ENCODE measurements around the gene MKS1.

MKS1 gene

DNA sequence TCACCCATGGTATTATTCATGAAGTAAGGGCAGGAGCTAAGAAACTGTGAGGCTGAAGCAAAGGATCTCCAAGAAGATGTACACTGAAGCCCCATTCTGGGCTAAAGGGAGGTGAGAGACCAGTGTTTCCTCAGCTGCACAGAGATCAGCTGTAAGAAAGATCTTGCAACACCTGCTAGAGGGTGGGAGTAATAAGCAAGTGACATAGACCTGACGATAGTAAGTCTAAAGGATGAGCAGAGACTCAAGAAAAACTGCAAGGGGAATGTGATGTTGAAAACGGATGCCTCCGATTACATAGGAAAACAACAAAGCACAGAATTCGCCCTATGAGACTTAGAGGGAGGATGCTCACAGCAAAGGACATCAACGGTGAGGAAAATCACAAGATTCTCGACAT, 52.4 kb downstream of the MKS1 start, which contains the start of gene OR4D2:
OR4D2 (plus strand) TSS at position 301 of the 400 bp plus-strand sequence. CDS start 2,674 bp downstream, outside the sequence.
- no peak for DNase-seq

DNA sequence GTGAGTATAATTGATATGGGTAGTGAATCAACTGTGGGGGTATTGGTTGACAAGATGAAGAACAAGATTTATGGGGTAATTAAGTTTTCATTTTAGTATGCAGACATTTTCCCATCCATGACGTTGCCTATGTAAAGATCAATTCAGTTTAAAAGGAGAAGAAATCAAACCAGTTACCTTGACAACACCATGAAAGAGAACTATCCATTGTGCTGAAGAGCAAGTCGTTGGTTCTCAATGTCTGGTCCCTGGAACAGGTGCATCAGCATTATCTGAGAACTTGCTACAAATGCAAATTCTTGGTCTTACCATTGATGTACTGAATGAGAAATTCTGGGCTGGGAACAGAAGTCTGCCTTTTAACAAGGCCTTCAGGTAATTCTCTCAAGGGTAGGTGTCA, 53.1 kb downstream of the MKS1 start:
- no peak for DNase-seq

DNA sequence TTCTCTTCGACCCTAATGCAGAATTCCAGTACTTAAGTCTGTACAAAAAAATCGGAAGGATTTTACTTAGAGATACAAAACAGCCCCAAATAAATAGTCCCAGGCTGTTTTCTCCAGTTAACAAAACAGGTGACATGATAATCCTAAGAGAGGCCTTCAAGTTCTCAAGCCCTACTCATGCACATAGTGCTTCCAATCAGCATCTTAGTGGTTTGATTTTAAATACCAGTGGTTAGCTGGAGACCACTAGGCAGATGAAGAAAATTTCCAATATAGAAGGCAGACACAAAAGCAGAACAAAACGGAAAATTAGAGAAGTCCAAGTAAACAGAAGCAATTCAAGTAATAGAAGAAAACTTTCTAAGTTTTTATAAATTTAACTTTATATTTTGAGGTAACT, 57.5 kb downstream of the MKS1 start:
- DNase-seq = no peak

DNA sequence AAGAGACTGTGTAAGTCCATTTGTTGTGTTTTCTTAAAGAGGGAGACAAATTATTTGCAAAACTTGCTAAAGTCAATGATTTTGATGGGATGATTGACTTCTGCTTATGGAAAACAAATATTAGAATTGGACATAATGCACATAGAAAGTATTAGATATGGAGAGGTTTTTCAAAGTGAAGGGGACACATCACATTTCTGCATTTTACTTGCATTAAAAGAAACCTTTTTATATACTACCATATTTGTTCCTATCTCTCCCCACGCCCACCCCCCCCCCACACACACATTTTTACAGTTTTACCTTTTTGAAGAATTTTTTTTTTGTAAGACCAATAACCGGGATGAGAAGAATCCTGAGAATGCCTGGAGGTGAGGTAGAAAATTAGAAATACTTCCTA, 60.9 kb downstream of the MKS1 start:
- DNase-seq = no peak

DNA sequence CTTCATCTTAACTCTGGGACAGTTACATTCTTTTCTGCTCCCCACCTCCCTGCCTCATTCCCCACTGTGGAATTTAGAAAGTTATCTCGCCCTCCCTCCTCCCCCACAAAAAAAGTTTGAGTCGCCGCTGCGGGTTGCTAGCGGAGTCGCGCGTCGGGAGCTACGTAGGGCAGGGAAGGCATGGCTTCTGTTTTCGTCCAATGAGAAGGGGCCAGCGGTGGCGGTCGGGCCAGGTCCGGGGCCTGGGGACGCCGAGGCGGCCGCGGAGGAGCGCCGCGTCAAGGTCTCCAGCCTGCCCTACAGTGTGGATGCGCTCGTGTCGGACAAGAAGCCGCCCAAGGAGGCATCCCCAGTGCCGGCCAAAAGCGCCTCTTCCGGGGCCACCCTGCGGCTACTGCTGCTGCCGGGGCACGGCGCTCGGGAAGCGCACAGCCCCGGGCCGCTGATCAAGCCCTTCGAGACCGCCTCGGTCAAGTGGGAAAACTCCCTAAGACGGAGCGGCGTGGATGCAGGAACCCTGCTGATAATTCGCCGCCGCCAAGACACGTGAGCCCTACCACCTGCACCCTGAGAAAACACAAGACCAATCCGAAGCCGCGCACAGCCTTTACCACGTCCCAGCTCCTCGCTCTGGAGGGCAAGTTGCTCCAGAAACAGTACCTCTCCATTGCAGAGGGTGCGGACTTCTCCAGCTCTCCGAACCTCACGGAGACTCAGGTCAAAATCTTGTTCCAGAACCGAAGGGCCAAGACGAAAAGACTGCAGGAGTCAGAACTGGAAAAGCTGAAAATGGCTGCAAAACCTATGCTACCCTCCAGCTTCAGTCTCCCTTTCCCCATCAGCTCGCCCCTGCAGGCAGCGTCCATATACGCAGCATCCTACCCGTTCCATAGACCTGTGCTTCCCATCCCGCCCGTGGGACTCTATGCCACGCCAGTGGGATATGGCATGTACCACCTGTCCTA, 61.9 kb downstream of the MKS1 start:
- DNase-seq = peak in 19 of 56 donors; percentile 0 to 34 (median 13)

Data from amygdala (tissue), 56 donors.